Kidney epithelial cell (primary cell): ENCODE results near the gene ZBTB16. TPM values are rescaled to one million over a fixed set of nuclear protein-coding genes. Genes with fewer than 3 reads are reported as not detected.

Source experiments
- DNase-seq: peaks from one replicate; pipeline ENCODE4 v3.0.0-alpha.2; 2010; ENCODE audit warnings: low read depth
- H3K27me3 ChIP-seq: 2 replicates; pipeline ENCODE4 v1.6.0; 2011; ENCODE audit warnings: low read length; ENCODE audit not compliant: control insufficient read depth, insufficient read depth
- H3K36me3 ChIP-seq: 2 replicates; pipeline ENCODE4 v1.5.1; 2011; ENCODE audit warnings: low read length; ENCODE audit not compliant: control insufficient read depth, insufficient read depth
- H3K4me3 ChIP-seq: 2 replicates; pipeline ENCODE4 v1.5.1; 2011; ENCODE audit warnings: low read depth, mild to moderate bottlenecking, control low read depth, low read length
- total RNA-seq: library from RNA; depleted of rRNA; stranded (reverse); fragments of >200 nt; gene quantifications from 2 replicates; pipeline ENCODE4 v1.2.3, GENCODE V29; 2015
- TF ChIP-seq, protein P1 (sequence below): IDR thresholded peaks from 2 replicates; pipeline ENCODE4 v1.5.1; 2011; ENCODE audit warnings: mild to moderate bottlenecking, moderate library complexity, low read length, control low read depth, inconsistent platforms; ENCODE audit not compliant: insufficient read depth, poor library complexity, severe bottlenecking

The ZBTB16 gene
- total RNA-seq, 1 donor from 2014 or later: 0.08 TPM

DNA sequence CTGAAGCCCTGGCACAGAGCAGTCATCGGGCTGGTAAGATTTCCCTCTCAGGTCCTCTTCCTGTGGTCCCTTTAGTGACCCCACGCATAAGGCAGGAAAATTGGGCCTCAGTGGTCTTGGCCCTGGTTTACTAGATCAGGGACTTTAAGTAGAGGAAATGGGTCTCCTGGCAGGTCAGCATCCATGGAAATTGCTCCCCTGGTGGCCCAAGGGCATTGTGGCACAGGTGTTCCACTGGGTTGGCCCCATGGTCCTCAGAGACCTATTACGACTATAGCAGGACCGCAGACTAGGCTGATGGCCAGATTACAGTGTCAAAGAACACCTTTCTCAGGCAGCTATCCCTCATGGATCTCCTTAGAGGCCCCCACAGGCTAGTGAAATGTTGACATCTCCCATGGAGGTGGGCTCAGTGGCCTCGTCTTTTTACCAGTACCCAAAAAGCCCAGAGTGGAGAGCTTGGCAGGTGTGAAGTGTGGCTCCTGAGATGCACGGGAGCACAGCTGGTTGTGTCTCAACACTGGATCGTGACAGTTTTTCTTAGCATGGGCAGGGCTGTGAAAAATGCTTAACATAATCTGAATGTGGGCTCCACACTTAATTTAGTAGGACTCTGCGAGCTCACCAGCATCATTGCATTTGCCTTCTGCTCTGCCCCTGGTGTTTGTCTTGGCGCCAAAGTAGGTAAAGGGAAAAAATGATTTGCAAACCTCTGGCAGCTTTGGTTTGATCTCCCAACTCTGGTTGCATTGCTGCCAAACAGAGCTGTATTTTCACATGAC, 74.2 kb downstream of the ZBTB16 start:
- H3K4me3 ChIP-seq: no peak overlapping the region
- TF ChIP-seq, protein P1, sequence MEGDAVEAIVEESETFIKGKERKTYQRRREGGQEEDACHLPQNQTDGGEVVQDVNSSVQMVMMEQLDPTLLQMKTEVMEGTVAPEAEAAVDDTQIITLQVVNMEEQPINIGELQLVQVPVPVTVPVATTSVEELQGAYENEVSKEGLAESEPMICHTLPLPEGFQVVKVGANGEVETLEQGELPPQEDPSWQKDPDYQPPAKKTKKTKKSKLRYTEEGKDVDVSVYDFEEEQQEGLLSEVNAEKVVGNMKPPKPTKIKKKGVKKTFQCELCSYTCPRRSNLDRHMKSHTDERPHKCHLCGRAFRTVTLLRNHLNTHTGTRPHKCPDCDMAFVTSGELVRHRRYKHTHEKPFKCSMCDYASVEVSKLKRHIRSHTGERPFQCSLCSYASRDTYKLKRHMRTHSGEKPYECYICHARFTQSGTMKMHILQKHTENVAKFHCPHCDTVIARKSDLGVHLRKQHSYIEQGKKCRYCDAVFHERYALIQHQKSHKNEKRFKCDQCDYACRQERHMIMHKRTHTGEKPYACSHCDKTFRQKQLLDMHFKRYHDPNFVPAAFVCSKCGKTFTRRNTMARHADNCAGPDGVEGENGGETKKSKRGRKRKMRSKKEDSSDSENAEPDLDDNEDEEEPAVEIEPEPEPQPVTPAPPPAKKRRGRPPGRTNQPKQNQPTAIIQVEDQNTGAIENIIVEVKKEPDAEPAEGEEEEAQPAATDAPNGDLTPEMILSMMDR: no peak
- H3K36me3 ChIP-seq: no peaks in the 10 kb centered on the region
- H3K27me3 ChIP-seq: peaks cover 10% of the 10 kb centered on the region
- no peak for DNase-seq

GRCh38 chr11:114134870-114135269, 75.4 kb downstream of the ZBTB16 start:
- Histone ChIP-seq H3K27me3 (peaks cover 11% of the 10 kb centered on the region), H3K36me3 (no peaks in the 10 kb centered on the region), H3K4me3 (no peak overlapping the region)
- DNase-seq: no peak
- TF ChIP-seq, protein P1: no peak

GRCh38 chr11:114135737-114136151, 76.2 kb downstream of the ZBTB16 start:
- Histone ChIP-seq H3K4me3 (no peak overlapping the region), H3K36me3 (no peaks in the 10 kb centered on the region), H3K27me3 (peaks cover 14% of the 10 kb centered on the region)
- TF ChIP-seq, protein P1: no peak
- no peak for DNase-seq

- peaks cover 15% of the 10 kb centered on the region for H3K27me3 ChIP-seq
- H3K36me3 ChIP-seq: no peaks in the 10 kb centered on the region
- H3K4me3 ChIP-seq: no peak overlapping the region
- TF ChIP-seq, protein P1: no peak
- no peak for DNase-seq
Observed at GRCh38 chr11:114136686-114137640, 77.5 kb downstream of the ZBTB16 start.

DNA sequence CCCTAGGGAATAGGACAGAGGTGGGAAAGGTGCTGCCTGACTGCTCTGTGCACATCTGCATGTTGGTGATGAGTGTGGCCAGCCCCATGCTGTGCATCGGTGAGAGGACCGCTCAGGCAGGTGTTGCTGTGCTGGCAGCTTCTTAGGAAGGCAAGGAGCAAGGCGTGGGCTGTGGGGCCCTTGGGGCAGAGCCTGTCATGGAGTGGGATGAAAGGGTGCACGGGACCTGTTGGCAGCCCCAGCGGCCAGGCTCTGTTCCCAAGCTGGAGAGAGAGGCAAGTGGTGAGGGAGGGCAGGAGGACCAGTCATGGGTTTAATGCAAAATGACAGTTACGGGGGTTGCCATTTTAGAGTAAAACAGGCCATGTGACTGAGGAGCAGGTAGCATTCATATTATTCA, 78.3 kb downstream of the ZBTB16 start:
- DNase-seq: no peak
- no peak overlapping the region for H3K4me3 ChIP-seq
- TF ChIP-seq, protein P1: no peak
- peaks cover 17% of the 10 kb centered on the region for H3K27me3 ChIP-seq
- no peaks in the 10 kb centered on the region for H3K36me3 ChIP-seq
